CD4-positive, alpha-beta T cell treated with Interleukin-17A for 1 hour (primary cell): ENCODE data around the gene RAB7A.
"Not testable (repeated sequence)": the region's sequence is repeated elsewhere in the genome, so short reads cannot be mapped to it uniquely, and the experiment has no call there.

Source experiments
- DNase-seq: peaks from one replicate; pipeline ENCODE4 v3.0.0-alpha.2; 2020

RAB7A gene

GRCh38 chr3:128712848-128713247 is 13.1 kb upstream of the RAB7A start:
- no peak for DNase-seq

- peak; percentile 57 for DNase-seq
Observed at GRCh38 chr3:128714887-128715491, 11.0 kb upstream of the RAB7A start.

GRCh38 chr3:128718892-128719291 is 7.1 kb upstream of the RAB7A start:
- DNase-seq: not testable (repeated sequence)

GRCh38 chr3:128720891-128721290 is 5.1 kb upstream of the RAB7A start:
- no peak for DNase-seq

GRCh38 chr3:128723477-128723876 is 2.5 kb upstream of the RAB7A start:
- no peak for DNase-seq

GRCh38 chr3:128725547-128726022 is 398 bp upstream of the RAB7A start:
- no peak for DNase-seq

GRCh38 chr3:128727059-128727458 is 1.1 kb downstream of the RAB7A start:
- DNase-seq: no peak

GRCh38 chr3:128727485-128727884 is 1.5 kb downstream of the RAB7A start:
- DNase-seq: no peak

- no peak for DNase-seq
Observed at GRCh38 chr3:128727996-128728395, 2.0 kb downstream of the RAB7A start.

- not testable (repeated sequence) for DNase-seq
Observed at GRCh38 chr3:128728521-128728920, 2.5 kb downstream of the RAB7A start.

GRCh38 chr3:128730471-128730870 is 4.5 kb downstream of the RAB7A start:
- DNase-seq: no peak

- DNase-seq: no peak
Observed at GRCh38 chr3:128734523-128735189, 8.7 kb downstream of the RAB7A start.

GRCh38 chr3:128735287-128735686 is 9.3 kb downstream of the RAB7A start:
- DNase-seq: no peak

- no peak for DNase-seq
Observed at GRCh38 chr3:128735884-128736283, 9.9 kb downstream of the RAB7A start.

- DNase-seq: no peak
Observed at GRCh38 chr3:128736601-128737000, 10.6 kb downstream of the RAB7A start.

GRCh38 chr3:128740621-128741020 is 14.6 kb downstream of the RAB7A start:
- DNase-seq: no peak

- DNase-seq: no peak
Observed at GRCh38 chr3:128742821-128743594, 17.0 kb downstream of the RAB7A start.

GRCh38 chr3:128745742-128746141 is 19.8 kb downstream of the RAB7A start:
- no peak for DNase-seq

- DNase-seq: no peak
Observed at GRCh38 chr3:128746881-128747280, 20.9 kb downstream of the RAB7A start.

- DNase-seq: no peak
Observed at GRCh38 chr3:128748557-128748956, 22.6 kb downstream of the RAB7A start.

- DNase-seq: no peak
Observed at GRCh38 chr3:128749035-128749434, 23.1 kb downstream of the RAB7A start.

- DNase-seq: not testable (repeated sequence)
Observed at GRCh38 chr3:128749561-128749960, 23.6 kb downstream of the RAB7A start.

GRCh38 chr3:128753715-128754114 is 27.7 kb downstream of the RAB7A start:
- DNase-seq: no peak

GRCh38 chr3:128760042-128760441 is 34.1 kb downstream of the RAB7A start:
- no peak for DNase-seq
